Natural killer cell (primary cell): ENCODE measurements around the gene UGT1A3. TPM values are rescaled to one million over a fixed set of nuclear protein-coding genes. Genes with fewer than 3 reads are reported as not detected.

Experiments used
- ATAC-seq, 3 donors: fragments of 150-1000 bp in 2 of 3; fragments of 200-7000 bp in 1 of 3; cut with Tn5 transposase; 1 replicate in 1 of 3; 2 replicates in 2 of 3; pipeline ENCODE4 v1.10.0; 2021; ENCODE audit warnings: mild to moderate bottlenecking in 2 of 3, moderate library complexity in 2 of 3
- DNase-seq, 2 donors: peaks; one replicate each; pipeline versions ENCODE4 v3.0.0 to v3.0.0-alpha.2; 2013 to 2021; ENCODE audit warnings: mixed read lengths in 1 of 2
- H3K27ac ChIP-seq: one replicate; pipeline ENCODE4 v1.5.1; 2013; ENCODE audit warnings: mild to moderate bottlenecking, low read length
- H3K27me3 ChIP-seq: one replicate; pipeline ENCODE4 v1.6.1; 2013; ENCODE audit warnings: low read length; ENCODE audit not compliant: control insufficient read depth, insufficient read depth
- H3K36me3 ChIP-seq: one replicate; pipeline ENCODE4 v1.6.1; 2013; ENCODE audit warnings: low read length; ENCODE audit not compliant: control insufficient read depth, insufficient read depth
- H3K4me1 ChIP-seq: one replicate; pipeline ENCODE4 v1.6.1; 2013; ENCODE audit warnings: low read length; ENCODE audit not compliant: control insufficient read depth, insufficient read depth
- H3K4me3 ChIP-seq: one replicate; pipeline ENCODE4 v1.5.1; 2013; ENCODE audit warnings: low read length
- H3K9me3 ChIP-seq: one replicate; pipeline ENCODE4 v1.6.1; 2013; ENCODE audit warnings: low read length; ENCODE audit not compliant: control insufficient read depth, insufficient read depth
- H3K27ac Mint-ChIP-seq, 2 donors: one replicate each; pipeline ENCODE4 v1.8.0; 2022; ENCODE audit warnings: mild to moderate bottlenecking in 2 of 2, mixed read lengths in 2 of 2, moderate library complexity in 1 of 2
- H3K27me3 Mint-ChIP-seq, 2 donors: one replicate each; pipeline ENCODE4 v1.8.0; 2022; ENCODE audit warnings: low read depth in 2 of 2, mixed read lengths in 2 of 2
- H3K36me3 Mint-ChIP-seq: one replicate; pipeline ENCODE4 v1.8.0; 2022; ENCODE audit warnings: mixed read lengths
- H3K4me1 Mint-ChIP-seq, 2 donors: one replicate each; pipeline ENCODE4 v1.8.0; 2022; ENCODE audit warnings: mixed read lengths in 2 of 2
- H3K4me3 Mint-ChIP-seq: one replicate; pipeline ENCODE4 v1.8.0; 2022; ENCODE audit warnings: mild to moderate bottlenecking, moderate library complexity, mixed read lengths
- H3K9me3 Mint-ChIP-seq, 2 donors: one replicate each; pipeline ENCODE4 v1.8.0; 2022; ENCODE audit warnings: mixed read lengths in 2 of 2
- CTCF ChIP-seq: fragments of 200-600 bp; IDR thresholded peaks from one replicate; pipeline ENCODE4 v1.8.0; 2022; ENCODE audit warnings: antibody characterized with exemption
- WGBS: methylation state at CpG from one replicate; pipeline ENCODE4 v1.1.7; 2013; ENCODE audit warnings: missing lambda C conversion rate; ENCODE audit not compliant: insufficient coverage; 5-methylcytosine and 5-hydroxymethylcytosine counted together
- intact Hi-C: fragments of 100-400 bp; cut with micrococcal nuclease; formaldehyde crosslinking; loops from one replicate; pipeline ENCODE4 v1.14.2; 2022
- total RNA-seq, 4 donors: library from RNA; stranded (reverse); fragments of 120-200 nt in 1 of 4; gene quantifications; one replicate each; pipeline versions ENCODE4 v1.2.3 to v1.2.4, GENCODE V29; 2013 to 2022

Gene UGT1A3
- total RNA-seq, 3 donors from 2014 or later (not counting 1 experiment from before 2014, with no cell fraction given) = not detected

GRCh38 chr2:233793465-233794127, 64.8 kb downstream of the UGT1A3 start:
- H3K4me1 ChIP-seq = no peaks in the 10 kb centered on the region
- no peak for DNase-seq
- H3K9me3 ChIP-seq = no peaks in the 10 kb centered on the region
- no peaks in the 10 kb centered on the region for H3K36me3 ChIP-seq
- H3K27me3 ChIP-seq = no peaks in the 10 kb centered on the region
- WGBS = 86% methylated on average over 18 of the region's 18 CpGs
- no peak overlapping the region for H3K4me3 Mint-ChIP-seq
- no peaks in the 10 kb centered on the region for H3K27me3 Mint-ChIP-seq
- H3K9me3 Mint-ChIP-seq = no peaks in the 10 kb centered on the region
- no peak overlapping the region for H3K27ac Mint-ChIP-seq
- H3K4me1 Mint-ChIP-seq = no peaks in the 10 kb centered on the region
- H3K27ac ChIP-seq = no peak overlapping the region
- no peak overlapping the region for H3K4me3 ChIP-seq
- intact Hi-C loops = no loop called here
- ATAC-seq = no peak
- TF ChIP-seq CTCF = no peak
- no peaks in the 10 kb centered on the region for H3K36me3 Mint-ChIP-seq

GRCh38 chr2:233794128-233794658, 65.4 kb downstream of the UGT1A3 start:
- H3K4me1 Mint-ChIP-seq = no peaks in the 10 kb centered on the region
- DNase-seq = no peak
- Histone ChIP-seq H3K36me3 (no peaks in the 10 kb centered on the region), H3K4me1 (no peaks in the 10 kb centered on the region), H3K27ac (no peak overlapping the region), H3K9me3 (no peaks in the 10 kb centered on the region), H3K27me3 (no peaks in the 10 kb centered on the region), H3K4me3 (no peak overlapping the region)
- peaks cover 0 to 2% of the 10 kb centered on the region in 2 donors for H3K27me3 Mint-ChIP-seq
- no peak overlapping the region for H3K27ac Mint-ChIP-seq
- H3K9me3 Mint-ChIP-seq = no peaks in the 10 kb centered on the region
- TF ChIP-seq CTCF = no peak
- intact Hi-C loops = no loop called here
- no peaks in the 10 kb centered on the region for H3K36me3 Mint-ChIP-seq
- 83% methylated on average over 17 of the region's 17 CpGs for WGBS
- ATAC-seq = no peak
- no peak overlapping the region for H3K4me3 Mint-ChIP-seq

GRCh38 chr2:233795735-233796171, 66.9 kb downstream of the UGT1A3 start:
- Mint-ChIP-seq H3K27me3 (peaks cover 0 to 3% of the 10 kb centered on the region in 2 donors), H3K4me3 (no peak overlapping the region), H3K4me1 (no peaks in the 10 kb centered on the region), H3K36me3 (no peaks in the 10 kb centered on the region), H3K27ac (no peak overlapping the region), H3K9me3 (no peaks in the 10 kb centered on the region)
- TF ChIP-seq CTCF = no peak
- 91% methylated on average over 13 of the region's 13 CpGs for WGBS
- Histone ChIP-seq H3K4me1 (no peaks in the 10 kb centered on the region), H3K27me3 (no peaks in the 10 kb centered on the region), H3K9me3 (no peaks in the 10 kb centered on the region), H3K36me3 (no peaks in the 10 kb centered on the region), H3K4me3 (no peak overlapping the region), H3K27ac (no peak overlapping the region)
- intact Hi-C loops = no loop called here
- no peak for ATAC-seq
- DNase-seq = no peak

GRCh38 chr2:233796254-233796653, 67.4 kb downstream of the UGT1A3 start:
- H3K36me3 Mint-ChIP-seq = no peaks in the 10 kb centered on the region
- H3K27ac Mint-ChIP-seq = no peak overlapping the region
- WGBS = 95% methylated on average over 8 of the region's 9 CpGs
- H3K36me3 ChIP-seq = no peaks in the 10 kb centered on the region
- H3K4me3 ChIP-seq = no peak overlapping the region
- H3K27ac ChIP-seq = no peak overlapping the region
- H3K9me3 ChIP-seq = no peaks in the 10 kb centered on the region
- no peaks in the 10 kb centered on the region for H3K4me1 ChIP-seq
- no peak for DNase-seq
- no peaks in the 10 kb centered on the region for H3K9me3 Mint-ChIP-seq
- intact Hi-C loops = no loop called here
- H3K27me3 Mint-ChIP-seq = peaks cover 0 to 3% of the 10 kb centered on the region in 2 donors
- ATAC-seq = no peak
- H3K27me3 ChIP-seq = no peaks in the 10 kb centered on the region
- no peak overlapping the region for H3K4me3 Mint-ChIP-seq
- TF ChIP-seq CTCF = no peak
- no peaks in the 10 kb centered on the region for H3K4me1 Mint-ChIP-seq
